NT2/D1 (cell line): ENCODE measurements around the gene SGK2.

Experiments used
- SUZ12 ChIP-seq: IDR thresholded peaks from 2 replicates; pipeline ENCODE4 v1.6.1; 2011; ENCODE audit not compliant: insufficient read length, insufficient read depth; ENCODE audit errors: extremely low read depth
- YY1 ChIP-seq: IDR thresholded peaks from 2 replicates; pipeline ENCODE4 v1.6.1; 2011; ENCODE audit not compliant: insufficient read length, insufficient read depth
- ZNF274 ChIP-seq: IDR thresholded peaks from 2 replicates; pipeline ENCODE4 v1.6.1; 2011; ENCODE audit warnings: mild to moderate bottlenecking, low read depth, low read length

GRCh38 chr20:43530321-43531090 is 28.3 kb upstream of the SGK2 start:
- TF ChIP-seq ZNF274, result no peak
- TF ChIP-seq YY1, result no peak
- no peak for TF ChIP-seq SUZ12
